HL-60 (cell line): ENCODE data around the gene PRKD2.

Experiments used
- DNase-seq, 2 experiments: peaks; one replicate each; pipeline ENCODE4 v3.0.0-alpha.2; 2010 to 2020; ENCODE audit warnings: low read depth in 1 of 2, low spot score in 1 of 2
- H3K27ac ChIP-seq: fragments of 250-450 bp; sonication (Bioruptor Pico); replicated peaks from 2 replicates; pipeline ENCODE4 v1.5.1; 2020; ENCODE audit warnings: mild to moderate bottlenecking, moderate library complexity
- H3K27me3 ChIP-seq: fragments of 250-450 bp; sonication (Bioruptor Pico); 2 replicates; pipeline ENCODE4 v1.5.1; 2021; ENCODE audit warnings: mild to moderate bottlenecking, moderate library complexity; ENCODE audit not compliant: insufficient read depth, poor library complexity, severe bottlenecking
- H3K4me3 ChIP-seq: replicated peaks from 2 replicates; pipeline ENCODE4 v1.5.1; 2011; ENCODE audit warnings: mild to moderate bottlenecking, control low read depth, low read length; ENCODE audit not compliant: insufficient read depth
- CTCF ChIP-seq: IDR thresholded peaks from one replicate; pipeline ENCODE4 v1.5.1; 2011; ENCODE audit warnings: low read length, control low read depth, inconsistent platforms; ENCODE audit not compliant: insufficient read depth
- GABPA ChIP-seq: IDR thresholded peaks from 2 replicates; pipeline ENCODE4 v1.6.1; 2012; ENCODE audit warnings: low read depth
- POLR2AphosphoS5 ChIP-seq: IDR thresholded peaks from 2 replicates; pipeline ENCODE4 v1.6.1; 2012; ENCODE audit warnings: low read depth
- REST ChIP-seq: IDR thresholded peaks from 2 replicates; pipeline ENCODE4 v1.6.1; 2012; ENCODE audit warnings: low read depth; ENCODE audit not compliant: insufficient replicate concordance
- SPI1 ChIP-seq: IDR thresholded peaks from 2 replicates; pipeline ENCODE4 v1.6.1; 2012; ENCODE audit warnings: low read depth, mild to moderate bottlenecking, borderline replicate concordance

PRKD2 gene

GRCh38 chr19:46644720-46645119 lies 72.2 kb downstream of the PRKD2 start:
- no peak overlapping the region for H3K4me3 ChIP-seq
- DNase-seq, result no peak
- H3K27ac ChIP-seq, result no peak overlapping the region
- TF ChIP-seq REST (no peak), GABPA (no peak), SPI1 (no peak), CTCF (no peak), POLR2AphosphoS5 (no peak)
- peaks cover 24% of the 10 kb centered on the region for H3K27me3 ChIP-seq

- no peak overlapping the region for H3K4me3 ChIP-seq
- peaks cover 40% of the 10 kb centered on the region for H3K27me3 ChIP-seq
- no peak for TF ChIP-seq GABPA
- no peak for TF ChIP-seq SPI1
- TF ChIP-seq POLR2AphosphoS5, result no peak
- no peak for TF ChIP-seq CTCF
- TF ChIP-seq REST, result no peak
- DNase-seq, result no peak
- H3K27ac ChIP-seq, result no peak overlapping the region
Observed at GRCh38 chr19:46640656-46641055, 76.3 kb downstream of the PRKD2 start.

GRCh38 chr19:46639358-46640182 lies 77.3 kb downstream of the PRKD2 start:
- no peak for TF ChIP-seq CTCF
- TF ChIP-seq REST, result no peak
- no peak for TF ChIP-seq POLR2AphosphoS5
- no peak for TF ChIP-seq GABPA
- peak; percentile 36 to 57 for DNase-seq
- Histone ChIP-seq H3K27me3 (peaks cover 47% of the 10 kb centered on the region), H3K27ac (no peak overlapping the region), H3K4me3 (peak overlapping the region; percentile 31)
